H4 (cell line): Measurements from ENCODE around the gene PLAU. TPM values are rescaled to one million over a fixed set of nuclear protein-coding genes. Genes with fewer than 3 reads are reported as not detected.
A peak's percentile ranks its signal among the peaks of the same experiment; 100 is the strongest.
"Not testable (repeated sequence)": the region's sequence is repeated elsewhere in the genome, so short reads cannot be mapped to it uniquely, and the experiment has no call there.

Experiments
- DNase-seq: peaks from one replicate; pipeline ENCODE4 v3.0.0-alpha.2; 2015; ENCODE audit warnings: low spot score
- total RNA-seq: library from RNA; depleted of rRNA; stranded (reverse); fragments of >200 nt; shearing (Covaris generic); gene quantifications from 2 replicates; pipeline ENCODE4 v1.2.3, GENCODE V29; 2014

Gene PLAU
- total RNA-seq, 1 experiment from 2014 or later = 153 TPM

DNA sequence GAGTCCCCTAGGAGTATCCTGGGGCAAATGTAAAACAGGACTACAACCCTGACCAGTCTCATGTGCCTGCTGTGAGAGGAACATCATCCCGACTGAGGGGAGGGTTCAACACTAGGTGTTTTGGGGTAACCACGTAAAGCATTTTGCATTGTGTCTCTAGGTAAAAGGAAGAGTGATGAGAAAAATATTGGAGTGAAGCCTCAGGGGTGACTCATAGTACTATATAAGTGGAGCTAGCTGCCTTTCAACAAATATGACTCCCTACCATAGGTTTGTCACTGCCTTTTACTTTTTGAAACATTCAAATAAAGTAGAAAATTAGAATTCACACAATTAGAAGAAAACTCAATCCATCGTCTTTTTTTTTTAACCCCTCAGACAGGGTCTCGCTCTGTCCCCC lies 34.0 kb upstream of the PLAU start:
- no peak for DNase-seq

DNA sequence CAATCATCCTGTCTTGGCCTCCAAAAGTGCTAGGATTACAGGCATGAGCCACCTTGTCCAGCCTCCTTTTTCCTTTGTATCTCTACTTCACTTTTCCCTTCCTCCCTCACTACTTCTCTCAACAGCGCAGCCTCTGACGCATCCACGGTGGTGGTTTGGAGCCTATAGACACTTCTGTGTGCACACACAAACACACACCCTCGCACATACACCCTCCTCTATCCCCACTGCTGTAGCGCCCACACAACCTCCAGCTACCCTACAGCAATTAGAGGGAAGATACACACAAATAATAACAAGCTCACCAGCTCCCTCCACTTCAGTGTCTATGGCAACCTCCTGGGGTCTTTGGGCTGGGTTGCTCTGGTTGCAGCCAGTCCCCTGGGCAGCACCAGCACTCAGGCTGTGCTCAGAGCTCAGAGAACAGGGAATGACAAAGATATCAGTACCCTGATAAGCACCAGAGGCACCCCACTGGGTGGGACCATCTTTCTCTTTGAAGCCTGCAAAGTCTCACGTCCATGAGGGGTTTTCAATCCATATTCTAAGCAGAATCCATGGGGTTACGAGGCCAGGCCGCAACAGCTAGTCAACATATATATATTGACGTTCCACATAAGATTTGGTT lies 33.3 kb upstream of the PLAU start:
- no peak for DNase-seq

DNA sequence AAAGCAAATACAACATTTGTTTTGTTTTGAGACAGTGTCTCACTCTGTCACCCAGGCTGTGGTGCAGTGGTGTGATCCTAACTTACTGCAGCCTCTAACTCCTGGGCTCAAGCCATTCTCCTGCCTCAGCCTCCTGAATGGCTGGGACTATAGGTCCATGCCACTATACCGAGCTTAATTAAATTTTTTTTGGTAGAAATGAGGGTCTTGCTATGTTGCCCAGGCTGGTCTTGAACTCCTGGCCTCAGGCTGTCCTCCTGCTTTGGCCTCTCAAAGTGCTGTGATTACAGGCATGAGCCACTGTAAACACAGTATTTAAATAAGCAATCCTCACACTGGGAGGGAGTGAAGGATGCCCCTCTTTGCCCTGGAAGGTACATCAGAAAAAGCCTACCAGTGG lies 32.6 kb upstream of the PLAU start:
- DNase-seq = no peak

DNA sequence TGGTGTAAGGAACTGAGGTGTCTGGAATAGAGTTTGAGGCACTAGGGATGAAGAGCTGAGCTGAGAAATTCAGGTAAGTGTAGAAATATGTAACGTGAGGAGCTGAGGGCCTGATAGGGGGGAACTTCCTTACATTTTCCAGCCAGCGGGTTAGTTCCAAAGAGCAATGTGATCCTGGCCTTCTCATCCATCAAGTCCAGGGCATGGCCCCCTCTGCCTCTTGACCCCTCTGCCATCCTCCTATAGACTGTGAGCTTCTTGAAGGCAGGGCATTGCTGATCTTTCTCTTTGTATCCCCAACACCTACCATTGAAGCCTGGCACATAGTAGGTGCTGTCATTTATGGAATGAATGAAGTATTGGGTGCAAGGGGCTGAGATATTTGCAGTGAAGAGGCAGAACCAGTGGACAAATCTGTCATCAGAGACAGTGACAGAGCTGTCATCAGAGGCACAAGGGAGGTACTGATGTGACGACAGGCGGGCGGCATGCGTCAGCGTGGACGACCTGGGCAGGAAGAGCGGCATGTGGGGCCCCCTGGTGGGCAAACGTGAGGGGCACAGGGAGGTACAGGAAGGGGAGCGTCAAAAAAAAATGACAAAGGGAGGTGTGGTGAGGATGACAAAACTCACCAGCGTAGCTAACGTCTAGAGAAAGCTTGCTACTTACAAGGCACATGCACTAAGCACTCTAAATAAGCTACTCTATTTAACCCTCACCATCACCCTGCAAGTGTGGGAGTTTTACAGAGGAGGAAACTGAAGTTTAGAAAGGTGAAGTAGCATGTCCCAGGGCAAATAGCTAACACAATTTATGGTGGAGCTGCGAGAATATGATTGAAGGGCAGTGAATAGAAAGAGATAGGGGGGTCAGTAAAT lies 31.4 kb upstream of the PLAU start:
- peak; percentile 84 for DNase-seq

DNA sequence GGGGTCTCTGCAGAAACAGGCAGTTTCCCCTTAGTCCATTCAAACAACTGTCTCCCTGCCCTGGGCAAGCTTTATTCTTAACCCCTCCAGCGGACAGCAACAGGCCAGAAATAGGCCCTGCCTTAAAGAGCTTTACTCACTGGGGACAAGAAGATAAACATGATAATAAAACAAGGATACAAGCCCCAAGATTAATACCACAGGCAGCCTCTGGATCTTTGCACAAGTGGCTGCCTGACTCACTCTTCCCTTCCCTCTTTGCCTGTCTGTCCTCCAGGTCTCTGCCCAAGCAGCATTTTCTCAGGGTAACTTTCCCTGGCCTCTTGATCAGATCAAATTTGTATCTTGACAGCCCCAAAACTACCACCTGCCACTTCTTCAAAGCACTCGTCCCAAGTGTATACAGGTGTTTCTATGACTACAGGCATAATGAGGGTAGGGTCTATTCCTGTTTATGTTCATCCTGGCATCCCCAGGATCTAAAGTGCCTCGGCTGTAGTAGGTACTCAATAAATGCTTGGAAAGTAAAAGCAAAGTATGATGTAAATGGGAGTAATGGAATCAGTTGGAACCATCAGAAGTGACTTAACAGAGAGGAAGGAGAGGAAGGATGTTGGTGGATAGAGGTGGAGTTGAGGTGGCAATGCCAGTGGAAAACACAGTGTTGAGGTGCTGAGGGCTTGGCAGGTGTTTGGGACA lies 29.6 kb upstream of the PLAU start:
- DNase-seq = no peak

DNA sequence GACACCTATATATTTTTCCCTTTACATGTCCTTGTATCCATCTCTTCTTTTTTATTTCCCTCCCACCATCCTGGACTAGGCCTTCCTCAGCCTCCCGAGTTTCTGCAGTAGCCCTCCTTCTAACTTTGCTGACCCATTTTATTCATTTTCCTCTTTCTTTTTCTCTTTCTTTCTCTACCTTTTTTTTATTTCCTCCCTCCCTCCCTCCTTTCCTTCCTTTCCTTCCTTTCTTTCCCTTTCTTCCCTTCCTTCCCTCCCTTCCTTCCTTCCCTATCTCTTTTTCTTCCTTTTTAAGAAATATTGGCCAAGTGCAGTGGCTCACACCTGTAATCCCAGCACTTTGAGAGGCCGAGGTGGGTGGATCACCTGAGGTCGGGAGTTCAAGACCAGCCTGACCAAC lies 26.9 kb upstream of the PLAU start:
- DNase-seq = no peak

DNA sequence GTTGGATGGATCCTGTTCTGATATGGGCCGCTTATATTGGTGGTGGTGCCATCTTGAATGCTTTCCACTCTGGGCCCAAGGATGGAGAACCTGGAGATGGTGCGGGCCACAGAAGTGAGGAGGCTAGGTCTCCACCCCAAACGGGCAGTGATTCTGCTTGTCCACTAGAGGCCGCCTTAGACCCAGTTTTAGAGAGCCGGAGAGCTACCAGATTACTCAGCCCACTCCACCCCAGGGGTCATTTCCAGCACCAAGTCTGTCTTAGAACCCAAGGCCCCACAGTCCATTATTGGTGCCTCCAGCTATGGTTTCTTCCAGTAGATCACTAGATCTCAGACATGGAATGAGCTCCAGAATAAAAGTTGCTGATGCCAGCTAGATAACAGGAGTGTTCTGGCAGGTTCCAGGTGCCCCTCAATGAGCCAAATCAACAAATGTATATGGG lies 24.8 kb upstream of the PLAU start:
- peak; percentile 74 for DNase-seq

DNA sequence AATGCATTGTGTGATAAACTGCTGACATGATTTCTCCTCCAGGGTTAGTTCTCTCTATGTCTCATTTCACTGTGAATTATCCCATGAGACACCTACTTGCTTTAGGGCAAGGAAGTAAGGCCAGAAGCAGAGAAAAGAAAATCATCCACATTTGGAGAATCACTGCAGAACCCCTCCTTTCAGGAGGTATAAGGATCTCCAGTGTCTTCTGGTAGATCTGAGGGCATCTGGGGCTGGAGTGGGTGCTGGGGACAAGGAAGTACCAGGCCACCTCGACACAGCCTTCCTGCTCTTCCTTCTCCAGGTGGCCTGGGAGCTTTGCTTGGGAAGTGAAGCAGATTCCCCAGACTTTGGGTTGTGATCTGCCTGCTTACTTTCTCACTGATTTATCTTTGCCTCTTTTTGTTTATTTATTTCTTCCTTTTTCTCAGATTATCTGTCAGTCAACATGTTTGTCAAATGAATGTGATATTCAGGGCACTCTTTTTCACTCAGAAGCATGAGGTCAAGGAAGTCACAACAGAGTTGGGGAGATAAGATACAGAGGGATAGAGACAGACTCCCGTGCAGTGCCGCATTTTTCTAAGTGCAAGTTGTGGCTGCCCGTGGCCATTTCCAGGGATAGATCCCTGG lies 24.2 kb upstream of the PLAU start:
- no peak for DNase-seq

DNA sequence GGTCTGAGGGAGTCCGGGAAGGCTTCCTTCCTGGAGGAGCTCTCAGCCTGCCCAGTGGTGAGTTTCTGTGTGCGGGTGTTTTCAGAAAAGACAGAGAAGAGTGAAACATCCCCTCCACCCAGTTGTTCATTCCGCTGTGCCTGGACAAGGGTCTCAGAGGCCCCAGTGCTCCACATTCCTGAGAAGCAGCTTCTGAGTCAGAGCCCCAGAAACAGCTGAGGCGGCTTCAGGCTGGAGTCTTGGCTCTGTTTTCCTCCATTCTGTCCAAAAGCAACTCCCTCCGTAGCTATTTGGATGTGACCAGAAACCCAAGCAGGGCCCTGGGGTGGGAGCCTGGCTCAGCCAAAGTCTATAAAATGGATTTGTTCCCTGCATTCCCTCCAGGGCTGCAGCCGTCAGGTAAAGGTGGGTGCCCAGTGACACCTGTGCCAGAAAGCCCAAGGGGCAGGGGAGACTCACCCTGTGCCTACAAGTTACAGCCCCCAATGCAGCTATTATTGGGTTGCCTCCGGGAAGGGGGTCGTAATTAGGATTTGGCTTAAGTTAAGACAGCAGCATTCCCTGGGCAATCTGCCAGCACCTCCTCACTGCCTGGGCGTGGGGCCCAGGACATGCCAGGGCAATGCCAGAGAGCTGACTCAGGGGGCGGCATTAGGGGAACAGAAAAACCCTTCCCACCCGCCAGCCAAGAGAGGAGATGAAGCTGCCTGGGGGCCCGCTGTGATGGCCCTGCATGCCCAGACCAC lies 23.5 kb upstream of the PLAU start:
- peak; percentile 87 for DNase-seq

DNA sequence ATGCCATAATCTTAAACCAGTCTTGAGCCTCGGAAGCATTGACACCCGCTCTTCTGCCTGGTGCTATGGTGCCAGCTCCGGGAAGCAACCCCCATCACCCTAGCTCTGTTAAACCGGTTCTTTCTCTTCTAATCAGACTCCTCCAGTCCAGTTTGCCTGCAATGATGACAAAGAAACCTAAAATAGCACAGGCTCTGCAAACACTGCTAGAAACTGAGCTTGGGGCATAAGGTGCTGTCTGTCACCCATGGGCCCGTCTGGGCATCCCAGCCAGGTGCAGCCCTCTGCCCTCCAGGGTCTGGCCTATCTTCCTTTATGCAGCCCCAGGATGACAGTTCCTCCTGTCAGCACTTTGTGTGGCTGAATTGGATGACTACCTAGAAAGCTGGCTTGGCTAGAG lies 22.4 kb upstream of the PLAU start:
- DNase-seq = no peak

DNA sequence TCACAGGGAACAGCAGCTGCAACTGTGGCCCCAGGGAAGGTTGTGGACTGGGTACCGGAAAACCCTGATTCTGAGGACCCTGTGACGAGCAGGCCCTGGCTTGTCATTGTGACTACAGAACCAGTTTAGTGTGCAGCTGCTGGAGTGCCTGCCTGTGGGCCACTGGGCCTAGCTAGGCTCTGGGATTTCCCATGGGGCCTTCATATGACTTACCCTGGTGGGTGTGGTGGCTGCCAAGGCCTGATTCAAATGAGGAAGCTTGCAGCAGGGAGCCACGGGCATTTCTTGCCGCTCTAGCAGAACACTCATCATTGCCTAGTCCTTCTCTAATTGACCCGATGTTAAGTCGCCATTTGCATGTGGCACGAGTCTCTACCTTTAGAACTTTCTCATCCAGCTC lies 21.9 kb upstream of the PLAU start:
- peak; percentile 72 for DNase-seq

DNA sequence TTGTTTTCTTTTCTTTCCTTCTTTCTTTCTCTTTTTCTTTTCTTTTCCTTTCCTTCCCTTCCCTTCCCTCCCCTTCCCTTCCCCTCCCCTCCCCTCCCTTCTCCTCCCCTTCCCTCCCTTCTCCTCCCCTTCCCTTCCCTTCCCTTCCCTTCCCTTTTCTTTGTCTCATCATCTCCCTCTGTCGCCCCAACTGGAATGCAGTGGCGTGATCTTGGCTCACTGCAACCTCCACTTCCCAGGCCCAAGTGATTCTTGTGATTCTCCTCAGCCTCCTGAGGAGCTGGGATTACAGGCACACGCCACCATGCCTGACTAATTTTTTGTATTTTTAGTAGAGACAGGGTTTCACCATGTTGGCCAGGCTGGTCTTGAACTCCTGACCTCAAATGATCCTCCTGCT lies 21.5 kb upstream of the PLAU start:
- DNase-seq = peak; percentile 43

DNA sequence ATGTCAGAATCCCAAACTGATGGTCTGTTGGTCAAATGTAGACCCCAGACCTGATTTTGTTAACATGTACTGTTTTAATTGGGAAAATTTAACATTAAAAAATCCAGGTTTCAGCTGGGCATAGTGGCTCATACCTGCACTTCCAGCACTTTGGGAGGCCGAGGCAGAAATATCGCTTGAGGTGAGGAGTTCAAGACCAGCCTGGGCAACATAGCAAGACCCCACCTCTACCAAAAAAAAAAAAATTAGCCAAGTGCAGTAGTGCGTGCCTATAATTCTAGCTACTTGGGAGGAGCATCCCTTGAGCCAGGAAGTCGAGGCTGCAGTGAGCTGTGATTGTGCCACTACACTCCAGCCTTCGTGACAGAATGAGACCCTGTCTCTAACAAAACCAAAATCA lies 20.7 kb upstream of the PLAU start:
- no peak for DNase-seq

DNA sequence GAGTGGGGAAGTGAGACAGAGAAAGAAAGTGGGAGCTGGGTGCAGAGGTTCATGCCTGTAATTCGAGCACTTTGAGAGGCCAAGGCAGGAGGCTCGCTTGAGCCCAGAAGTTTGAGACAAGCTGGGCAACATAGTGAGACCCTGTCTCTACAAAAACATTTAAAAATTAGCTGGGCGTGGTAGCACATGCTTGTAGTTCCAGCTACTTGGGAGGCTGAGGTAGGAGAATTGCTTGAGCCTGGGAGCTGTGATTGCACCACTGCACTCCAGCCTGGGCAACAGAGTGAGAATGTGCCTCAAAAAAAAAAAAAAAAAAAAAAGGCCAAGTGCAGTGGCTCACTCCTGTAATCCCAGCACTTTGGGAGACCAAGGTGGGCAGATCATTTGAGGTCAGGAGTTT lies 20.1 kb upstream of the PLAU start:
- DNase-seq = not testable (repeated sequence)

DNA sequence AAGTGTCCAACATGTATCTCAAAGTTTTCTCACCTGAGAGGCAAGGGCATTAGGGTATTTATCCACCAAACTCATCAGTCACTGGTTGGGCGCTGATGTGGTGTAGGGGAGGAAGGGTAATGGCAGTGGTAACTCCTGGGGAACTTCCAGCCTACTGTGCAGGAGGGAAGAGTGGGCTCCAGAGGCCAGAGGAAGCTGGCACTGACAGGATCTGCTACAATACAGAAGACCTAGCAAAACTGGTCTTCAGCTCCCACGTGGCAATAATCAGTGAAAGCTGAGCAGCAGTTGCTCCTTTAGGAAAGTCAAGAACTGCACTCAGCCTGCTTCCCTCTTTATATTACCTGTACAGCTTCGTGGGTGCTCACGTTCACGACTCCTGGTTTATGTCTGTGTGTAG lies 19.4 kb upstream of the PLAU start:
- no peak for DNase-seq

DNA sequence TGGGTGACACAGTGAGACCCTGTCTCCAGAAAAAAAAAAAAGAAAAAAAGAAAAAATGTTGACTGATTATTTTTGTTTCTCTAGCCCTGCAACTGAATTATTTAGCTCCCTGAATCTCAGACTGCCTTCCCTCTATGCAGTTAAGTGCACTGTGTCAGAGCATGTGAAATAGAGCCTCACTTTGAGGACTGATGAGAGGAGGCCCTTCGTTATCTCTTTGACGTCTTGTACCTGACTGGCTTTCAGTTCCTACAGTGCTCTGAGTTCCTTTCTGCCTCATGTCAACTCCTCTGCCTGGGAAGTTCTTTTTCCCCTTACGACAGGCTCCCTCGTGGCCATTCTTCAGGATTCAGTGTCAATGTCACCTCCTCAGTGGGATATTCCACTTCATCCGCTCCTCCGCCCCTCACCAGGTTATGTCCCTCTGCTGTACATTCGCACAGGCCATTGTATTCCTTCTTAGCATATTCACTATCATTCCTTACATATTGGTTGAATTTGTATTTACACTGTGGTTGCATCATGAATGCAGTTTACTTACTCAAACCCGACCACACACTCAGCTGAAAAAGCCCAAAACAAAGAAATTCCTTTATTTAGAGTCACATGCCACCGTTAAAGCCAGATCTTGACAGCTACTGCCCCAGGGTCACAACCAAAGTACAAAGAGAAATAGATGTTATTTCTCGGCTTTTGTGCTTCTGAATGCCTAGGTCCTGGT lies 18.5 kb upstream of the PLAU start:
- DNase-seq = peak; percentile 79

DNA sequence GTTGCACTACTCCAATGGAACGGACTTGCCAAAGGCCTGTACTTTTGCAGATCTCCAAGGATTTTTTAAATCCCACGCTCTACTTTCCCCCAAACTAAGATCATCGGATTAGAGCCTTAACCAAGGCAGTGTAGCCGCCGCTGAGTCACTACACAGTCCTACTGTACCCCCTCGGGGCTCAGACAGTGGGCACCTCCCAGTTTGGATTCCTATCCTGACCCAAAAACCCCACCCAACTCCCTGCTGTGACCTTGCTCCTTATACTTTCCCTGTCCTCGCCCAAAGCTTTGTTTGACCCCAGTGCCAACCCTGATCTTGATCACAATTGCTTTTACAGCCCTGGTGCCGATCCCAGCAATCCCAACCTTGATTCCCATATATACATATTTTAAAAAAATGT lies 17.5 kb upstream of the PLAU start:
- no peak for DNase-seq

DNA sequence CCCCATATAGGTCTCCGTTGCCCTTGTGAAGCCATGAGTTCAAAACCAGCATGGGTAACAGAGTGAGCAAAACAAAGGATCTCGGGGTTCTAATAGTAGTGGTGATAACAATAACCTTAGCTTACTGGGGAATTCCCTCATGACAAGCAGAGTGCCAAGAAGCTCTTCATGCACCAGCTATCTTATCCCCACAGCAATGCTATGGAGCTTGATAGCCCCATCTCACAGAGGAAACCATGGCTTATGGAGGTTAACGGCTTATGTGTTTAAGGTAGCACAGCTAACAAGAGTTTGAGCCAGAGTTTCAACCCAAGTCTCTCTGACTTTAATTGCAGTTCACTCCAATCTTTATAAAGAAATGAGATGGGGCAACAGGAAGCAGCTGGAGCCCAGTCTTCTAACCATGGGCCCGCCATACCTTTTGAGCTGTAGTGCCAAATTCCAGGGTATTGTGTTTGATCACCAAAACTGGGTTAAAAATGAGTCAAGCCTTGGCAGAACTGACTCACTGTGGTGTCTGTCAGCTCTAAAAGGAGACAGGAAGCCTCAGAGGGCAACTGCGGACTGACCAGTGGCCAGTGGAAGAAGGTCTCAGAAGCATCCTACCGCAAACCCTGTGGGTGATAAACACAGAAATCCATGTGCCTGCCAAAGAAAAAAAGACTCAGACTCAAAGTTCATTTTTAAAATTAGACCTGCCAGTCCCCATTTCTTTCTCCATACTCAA lies 16.5 kb upstream of the PLAU start:
- peak; percentile 82 for DNase-seq

DNA sequence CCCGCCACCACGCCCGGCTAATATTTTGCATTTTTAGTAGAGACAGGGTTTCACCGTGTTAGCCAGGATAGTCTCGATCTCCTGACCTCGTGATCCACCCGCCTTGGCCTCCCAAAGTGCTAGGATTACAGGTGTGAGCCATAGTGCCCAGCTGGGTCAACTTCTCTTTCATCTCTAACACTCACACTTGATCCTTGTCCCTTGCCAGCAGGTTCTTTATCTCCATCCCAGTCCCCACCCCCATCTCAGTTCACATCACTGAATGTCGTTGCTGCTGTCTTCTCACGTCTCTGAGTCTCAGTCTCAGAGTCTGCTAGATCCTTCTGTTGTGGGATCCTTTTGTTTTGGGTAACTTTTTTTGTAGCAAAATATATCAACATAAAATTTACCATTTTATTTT lies 15.6 kb upstream of the PLAU start:
- not testable (repeated sequence) for DNase-seq

DNA sequence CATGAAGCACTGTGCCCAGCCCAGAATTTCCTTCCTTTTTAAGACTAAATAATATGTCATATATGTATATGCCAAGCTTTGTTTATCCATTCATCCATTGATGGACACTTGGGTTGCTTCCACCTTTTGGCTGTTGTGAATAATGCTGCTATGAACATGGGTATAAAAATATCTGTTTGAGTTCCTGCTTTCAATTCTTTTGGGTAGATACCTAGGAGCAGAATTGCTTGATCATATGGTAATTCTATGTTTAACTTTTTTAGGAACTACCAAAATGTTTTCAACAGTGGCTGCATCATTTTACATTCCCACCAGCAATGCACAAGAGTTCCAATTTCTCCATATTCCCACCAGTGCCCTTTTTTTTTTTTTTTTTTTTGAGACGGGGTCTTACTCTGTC lies 13.2 kb upstream of the PLAU start:
- no peak for DNase-seq
